Spleen (tissue), 11 donors: ENCODE data around the gene PHKA1. TPM values are rescaled to one million over a fixed set of nuclear protein-coding genes. Genes with fewer than 3 reads are reported as not detected.

Experiments
- DNase-seq: peaks from one replicate; pipeline ENCODE4 v3.0.0-alpha.2; 2020
- H3K27ac ChIP-seq, 8 donors: fragments of 200-600 bp; sonication (generic) in 7 of 8; 1 replicate in 4 of 8; 2 replicates in 4 of 8; pipeline versions ENCODE4 v1.5.0 to v1.8.0; 2016 to 2021; ENCODE audit warnings: inconsistent platforms in 4 of 8, mild to moderate bottlenecking in 4 of 8, moderate library complexity in 1 of 8
- H3K27me3 ChIP-seq, 7 donors: fragments of 200-600 bp; sonication (generic) in 6 of 7; replicated peaks in 1 of 7; 1 replicate in 4 of 7; 2 replicates in 3 of 7; pipeline versions ENCODE4 v1.5.0 to v1.8.0; 2016 to 2021; ENCODE audit warnings: inconsistent platforms in 3 of 7, mild to moderate bottlenecking in 1 of 7
- H3K36me3 ChIP-seq, 6 donors: fragments of 200-600 bp; sonication (generic) in 5 of 6; 1 replicate in 4 of 6; 2 replicates in 2 of 6; pipeline versions ENCODE4 v1.5.0 to v1.8.0; 2016 to 2021; ENCODE audit warnings: inconsistent platforms in 2 of 6
- H3K4me1 ChIP-seq, 6 donors: fragments of 200-600 bp; sonication (generic) in 5 of 6; 1 replicate in 3 of 6; 2 replicates in 3 of 6; pipeline versions ENCODE4 v1.5.0 to v1.8.0; 2016 to 2021; ENCODE audit warnings: inconsistent platforms in 3 of 6
- H3K4me3 ChIP-seq, 8 donors: fragments of 200-600 bp; sonication (generic) in 7 of 8; 1 replicate in 4 of 8; 2 replicates in 4 of 8; pipeline versions ENCODE4 v1.5.0 to v1.8.0; 2016 to 2021; ENCODE audit warnings: inconsistent platforms in 4 of 8, mild to moderate bottlenecking in 4 of 8, moderate library complexity in 2 of 8
- H3K9me3 ChIP-seq, 8 donors: fragments of 200-600 bp; sonication (generic) in 7 of 8; 1 replicate in 4 of 8; 2 replicates in 4 of 8; pipeline versions ENCODE4 v1.5.0 to v1.8.0; 2016 to 2021; ENCODE audit warnings: inconsistent platforms in 4 of 8
- CTCF ChIP-seq, 11 experiments: fragments of 200-600 bp in 7 of 11; fragments of 450-650 bp in 4 of 11; sonication (generic) in 4 of 11; IDR thresholded peaks in 8 of 11; conservative IDR thresholded peaks in 3 of 11; 1 replicate in 7 of 11; 2 replicates in 4 of 11; pipeline versions ENCODE4 v1.4.0 to v1.8.0; 2016 to 2021; ENCODE audit warnings: antibody characterized with exemption in 11 of 11, inconsistent platforms in 4 of 11, mild to moderate bottlenecking in 1 of 11
- POLR2A ChIP-seq, 3 donors: fragments of 450-650 bp; IDR thresholded peaks; one replicate each; pipeline ENCODE4 v1.5.1; 2017; ENCODE audit warnings: antibody characterized with exemption in 3 of 3, mild to moderate bottlenecking in 1 of 3
- POLR2AphosphoS5 ChIP-seq, 3 donors: sonication (generic); formaldehyde crosslinking; IDR thresholded peaks; one replicate each; pipeline ENCODE4 v1.5.1; 2017; ENCODE audit warnings: antibody characterized with exemption in 3 of 3
- WGBS, 5 donors: extraction: QIAGEN DNeasy Blood & Tissue Kit in 3 of 5; methylation state at CpG; one replicate each; pipeline versions ENCODE4 v1.1.5 to v1.1.7; 2013 to 2018; 5-methylcytosine and 5-hydroxymethylcytosine counted together
- intact Hi-C: fragments of 100-400 bp; cut with DNase I; formaldehyde crosslinking; loops from one replicate; pipeline ENCODE4 v1.15.0; 2023; ENCODE audit warnings: low total_unique reads
- polyA plus RNA-seq, 3 donors: library from polyadenylated mRNA; stranded (reverse); fragments of 200-250 nt; gene quantifications; one replicate each; pipeline ENCODE4 v1.2.1, GENCODE V29; 2013
- total RNA-seq, 7 donors: library from RNA; depleted of rRNA in 3 of 7; stranded (reverse); fragments of >200 nt in 3 of 7; fragmentation: NEBNext Ultra II Directional in 4 of 7; extraction: Animal tissue kit (Norgen Biotek cat#: 25700) in 4 of 7; gene quantifications; one replicate each; pipeline versions ENCODE4 v1.1.0 to v1.2.1, GENCODE V29; 2016 to 2021
- donor health status: healthy with polysubstance abuse.
- donor health status: DM: no; HTN: no; CAD: no; lungs with moderate emphysema.
- donor health status: DM: no; HTN: no; CAD: no.
- donor health status: Bipolar disorder and iron deficiency.
- donor health status: healthy.
- donor health status: DM: no; HTN: no; CAD: no.
- donor health status: DM: yes; HTN: yes; CAD: no.

The PHKA1 gene
- total and polyA plus RNA-seq, 10 donors = 0.67 to 12.7 (median 6.9) TPM

DNA sequence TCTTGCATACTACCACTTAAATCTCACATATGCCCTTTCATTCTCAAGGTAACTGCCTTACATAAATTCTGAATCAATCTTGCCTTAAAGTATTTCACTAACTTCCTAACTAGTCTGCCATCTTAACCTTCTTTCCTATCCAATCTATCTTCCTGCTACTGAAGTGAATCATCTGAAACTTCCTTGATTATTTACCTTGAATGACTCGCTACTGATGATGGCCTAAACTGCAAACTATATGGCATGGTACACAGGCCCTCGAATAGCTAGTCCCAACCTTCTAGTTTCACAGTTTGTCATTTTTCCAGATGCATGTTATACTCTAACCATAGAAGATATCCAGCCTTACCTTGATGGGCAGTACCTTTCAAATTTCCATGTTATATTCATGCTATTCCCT lies 19.9 kb downstream of the PHKA1 start:
- 66 to 89% (median 86%) methylated on average over 2 of the region's 2 CpGs for WGBS, 5 donors
- H3K9me3 ChIP-seq = no peaks in the 10 kb centered on the region
- H3K4me1 ChIP-seq = no peaks in the 10 kb centered on the region
- TF ChIP-seq POLR2AphosphoS5 (IDR thresholded peaks at IDR 0.05) (no peak), POLR2A (IDR thresholded peaks at IDR 0.05) (no peak), CTCF (IDR thresholded peaks at IDR 0.05 in 8 of 11, conservative IDR thresholded peaks at IDR 0.05 in 3 of 11) (no peak)
- peaks cover 0 to 4% (median 0%) of the 10 kb centered on the region in 7 donors for H3K27me3 ChIP-seq
- H3K27ac ChIP-seq = no peak overlapping the region
- H3K36me3 ChIP-seq = no peaks in the 10 kb centered on the region
- DNase-seq = no peak
- intact Hi-C loops = no loop called here
- no peak overlapping the region for H3K4me3 ChIP-seq

DNA sequence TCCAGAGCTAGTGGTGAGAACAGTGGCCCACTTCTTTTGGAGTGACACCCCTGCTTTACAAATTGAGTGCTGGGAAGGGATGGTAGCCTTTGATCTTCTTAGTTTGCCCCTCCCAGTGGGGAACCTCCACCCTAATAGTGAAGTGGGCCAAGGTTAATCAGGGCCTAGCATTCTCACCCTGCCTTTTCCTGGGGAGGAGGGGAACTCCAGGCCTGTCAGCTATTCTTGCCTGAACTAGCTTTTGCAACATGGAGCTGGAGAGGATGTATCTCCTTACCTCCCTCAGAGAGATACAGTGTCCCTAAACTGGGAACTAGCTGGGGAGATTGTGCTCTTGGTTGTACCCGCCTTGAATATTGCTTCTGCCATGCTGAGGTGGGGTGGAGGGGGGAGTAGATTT lies 20.6 kb downstream of the PHKA1 start:
- H3K27me3 ChIP-seq = peaks cover 0 to 4% (median 0%) of the 10 kb centered on the region in 7 donors
- 36 to 100% (median 80%) methylated on average over 1 of the region's 1 CpG for WGBS, 5 donors
- H3K4me3 ChIP-seq = no peak overlapping the region
- H3K9me3 ChIP-seq = no peaks in the 10 kb centered on the region
- no peaks in the 10 kb centered on the region for H3K4me1 ChIP-seq
- DNase-seq = no peak
- intact Hi-C loops = no loop called here
- peak overlapping the region in 1 of 8 donors; percentile 3 for H3K27ac ChIP-seq
- TF ChIP-seq POLR2A (IDR thresholded peaks at IDR 0.05) = no peak
- no peak for TF ChIP-seq POLR2AphosphoS5 (IDR thresholded peaks at IDR 0.05)
- TF ChIP-seq CTCF (IDR thresholded peaks at IDR 0.05 in 8 of 11, conservative IDR thresholded peaks at IDR 0.05 in 3 of 11) = no peak
- no peaks in the 10 kb centered on the region for H3K36me3 ChIP-seq

DNA sequence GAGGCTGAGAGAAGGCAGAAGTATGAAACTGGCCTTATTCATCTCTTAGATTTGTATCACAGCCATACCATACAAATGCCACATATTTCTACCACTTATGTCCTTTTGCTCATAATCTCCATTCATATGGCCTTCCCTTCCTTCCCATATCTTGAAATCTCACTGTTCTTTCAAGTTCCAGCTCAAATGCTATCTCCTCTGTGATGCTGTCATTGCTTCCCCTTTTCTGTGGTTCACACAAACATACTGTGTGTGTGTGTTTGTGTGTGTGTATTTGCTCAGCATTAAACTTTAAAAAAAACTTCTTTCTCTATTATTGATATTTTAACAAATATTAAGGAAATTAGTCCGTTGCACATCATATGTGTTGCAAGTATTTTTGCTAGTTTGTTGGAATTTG lies 26.7 kb downstream of the PHKA1 start:
- no peak overlapping the region for H3K4me3 ChIP-seq
- H3K27me3 ChIP-seq = no peaks in the 10 kb centered on the region
- TF ChIP-seq POLR2A (IDR thresholded peaks at IDR 0.05) (no peak), CTCF (IDR thresholded peaks at IDR 0.05 in 8 of 11, conservative IDR thresholded peaks at IDR 0.05 in 3 of 11) (no peak), POLR2AphosphoS5 (IDR thresholded peaks at IDR 0.05) (no peak)
- intact Hi-C loops = no loop called here
- H3K9me3 ChIP-seq = no peaks in the 10 kb centered on the region
- no peaks in the 10 kb centered on the region for H3K4me1 ChIP-seq
- H3K36me3 ChIP-seq = no peaks in the 10 kb centered on the region
- no peak for DNase-seq
- H3K27ac ChIP-seq = no peak overlapping the region
- WGBS, 5 donors = 68 to 92% (median 72%) methylated on average over 1 of the region's 1 CpG

GRCh38 chrX:72685810-72686456 lies 28.2 kb downstream of the PHKA1 start:
- 69 to 97% (median 78%) methylated on average over 4 of the region's 4 CpGs for WGBS, 5 donors
- TF ChIP-seq POLR2AphosphoS5 (IDR thresholded peaks at IDR 0.05) = no peak
- no peak for TF ChIP-seq POLR2A (IDR thresholded peaks at IDR 0.05)
- TF ChIP-seq CTCF (IDR thresholded peaks at IDR 0.05 in 8 of 11, conservative IDR thresholded peaks at IDR 0.05 in 3 of 11) = no peak
- Histone ChIP-seq H3K4me3 (no peak overlapping the region), H3K36me3 (no peaks in the 10 kb centered on the region), H3K4me1 (no peaks in the 10 kb centered on the region), H3K27ac (no peak overlapping the region), H3K9me3 (no peaks in the 10 kb centered on the region), H3K27me3 (no peaks in the 10 kb centered on the region)
- intact Hi-C loops = no loop called here
- no peak for DNase-seq
